SK-N-SH treated with all-trans-retinoic acid at 6 μM for 48 hours (cell line): ENCODE measurements around the gene RAB23.

Experiments
- ATAC-seq: fragments of 200-7000 bp; cut with Tn5 transposase; 3 replicates; pipeline ENCODE4 v1.9.1; 2020; ENCODE audit warnings: mild to moderate bottlenecking, moderate library complexity
- ARNTL ChIP-seq: fragments of 450-650 bp; formaldehyde crosslinking; IDR thresholded peaks from 2 replicates; pipeline ENCODE4 v1.5.0; 2020; ENCODE audit warnings: low read depth, mild to moderate bottlenecking, moderate library complexity, borderline replicate concordance
- CREB5 ChIP-seq: fragments of 250-450 bp; sonication (Bioruptor Pico); IDR thresholded peaks from 2 replicates; pipeline ENCODE4 v1.5.1; 2020; ENCODE audit warnings: low read depth, mild to moderate bottlenecking, moderate library complexity
- CSDC2 ChIP-seq: fragments of 250-450 bp; sonication (Bioruptor Pico); IDR thresholded peaks from 2 replicates; pipeline ENCODE4 v1.5.0; 2020; ENCODE audit warnings: mild to moderate bottlenecking, moderate library complexity
- ESRRG ChIP-seq: fragments of 250-450 bp; sonication (Bioruptor Pico); IDR thresholded peaks from 2 replicates; pipeline ENCODE4 v1.6.1; 2021; ENCODE audit warnings: mild to moderate bottlenecking
- GLIS3 ChIP-seq: fragments of 250-450 bp; sonication (Bioruptor Pico); IDR thresholded peaks from 2 replicates; pipeline ENCODE4 v1.5.0; 2020; ENCODE audit warnings: mild to moderate bottlenecking, moderate library complexity
- ISL1 ChIP-seq: fragments of 250-450 bp; sonication (Bioruptor Pico); IDR thresholded peaks from 2 replicates; pipeline ENCODE4 v2.1.2; 2022; ENCODE audit warnings: mild to moderate bottlenecking, moderate library complexity
- OSR1 ChIP-seq: fragments of 250-450 bp; sonication (Bioruptor Pico); IDR thresholded peaks from 2 replicates; pipeline ENCODE4 v1.8.0; 2022; ENCODE audit warnings: moderate library complexity, mild to moderate bottlenecking, inconsistent platforms
- PATZ1 ChIP-seq: fragments of 250-450 bp; sonication (Bioruptor Pico); IDR thresholded peaks from 2 replicates; pipeline ENCODE4 v1.8.0; 2020; ENCODE audit warnings: mild to moderate bottlenecking, moderate library complexity, borderline replicate concordance
- POU6F1 ChIP-seq: fragments of 250-450 bp; sonication (Bioruptor Pico); IDR thresholded peaks from 2 replicates; pipeline ENCODE4 v1.8.0; 2021; ENCODE audit warnings: low read depth, mild to moderate bottlenecking, moderate library complexity, borderline replicate concordance
- PPARA ChIP-seq: fragments of 250-450 bp; sonication (Bioruptor Pico); IDR thresholded peaks from 2 replicates; pipeline ENCODE4 v1.5.0; 2020; ENCODE audit warnings: mild to moderate bottlenecking, borderline replicate concordance
- RARB ChIP-seq: fragments of 250-450 bp; sonication (Bioruptor Pico); IDR thresholded peaks from 2 replicates; pipeline ENCODE4 v1.8.0; 2021; ENCODE audit warnings: mild to moderate bottlenecking, moderate library complexity
- SNAI2 ChIP-seq: fragments of 250-450 bp; sonication (Bioruptor Pico); IDR thresholded peaks from 2 replicates; pipeline ENCODE4 v1.5.0; 2020; ENCODE audit warnings: mild to moderate bottlenecking, moderate library complexity
- TCF4 ChIP-seq: fragments of 250-450 bp; sonication (Bioruptor Pico); IDR thresholded peaks from 2 replicates; pipeline ENCODE4 v1.8.0; 2021; ENCODE audit warnings: mild to moderate bottlenecking, moderate library complexity, borderline replicate concordance
- TOX ChIP-seq: fragments of 250-450 bp; sonication (Bioruptor Pico); IDR thresholded peaks from 2 replicates; pipeline ENCODE4 v1.8.0; 2021; ENCODE audit warnings: mild to moderate bottlenecking, moderate library complexity, borderline replicate concordance
- ZC3H10 ChIP-seq: fragments of 250-450 bp; sonication (Bioruptor Pico); IDR thresholded peaks from 2 replicates; pipeline ENCODE4 v1.5.1; 2021; ENCODE audit warnings: mild to moderate bottlenecking, moderate library complexity
- ZFP3 ChIP-seq: fragments of 250-450 bp; sonication (Bioruptor Pico); IDR thresholded peaks from 2 replicates; pipeline ENCODE4 v1.5.0; 2020; ENCODE audit warnings: mild to moderate bottlenecking, moderate library complexity
- ZFP30 ChIP-seq: fragments of 450-650 bp; formaldehyde crosslinking; IDR thresholded peaks from 2 replicates; pipeline ENCODE4 v1.5.0; 2022; ENCODE audit warnings: mild to moderate bottlenecking, moderate library complexity
- ZNF565 ChIP-seq: fragments of 450-650 bp; formaldehyde crosslinking; conservative IDR thresholded peaks from 2 replicates; pipeline ENCODE4 v1.5.0; 2020; ENCODE audit warnings: low read depth, mild to moderate bottlenecking, moderate library complexity
- ZNF70 ChIP-seq: fragments of 450-650 bp; formaldehyde crosslinking; IDR thresholded peaks from 2 replicates; pipeline ENCODE4 v1.5.0; 2020; ENCODE audit warnings: mild to moderate bottlenecking, moderate library complexity
- ZNF8 ChIP-seq: fragments of 450-650 bp; formaldehyde crosslinking; IDR thresholded peaks from 2 replicates; pipeline ENCODE4 v1.5.0; 2020; ENCODE audit warnings: mild to moderate bottlenecking, moderate library complexity
- TF ChIP-seq, protein P1 (sequence below): fragments of 250-450 bp; sonication (Bioruptor Pico); IDR thresholded peaks from 2 replicates; pipeline ENCODE4 v1.5.0; 2020; ENCODE audit warnings: mild to moderate bottlenecking, moderate library complexity

The RAB23 gene

DNA sequence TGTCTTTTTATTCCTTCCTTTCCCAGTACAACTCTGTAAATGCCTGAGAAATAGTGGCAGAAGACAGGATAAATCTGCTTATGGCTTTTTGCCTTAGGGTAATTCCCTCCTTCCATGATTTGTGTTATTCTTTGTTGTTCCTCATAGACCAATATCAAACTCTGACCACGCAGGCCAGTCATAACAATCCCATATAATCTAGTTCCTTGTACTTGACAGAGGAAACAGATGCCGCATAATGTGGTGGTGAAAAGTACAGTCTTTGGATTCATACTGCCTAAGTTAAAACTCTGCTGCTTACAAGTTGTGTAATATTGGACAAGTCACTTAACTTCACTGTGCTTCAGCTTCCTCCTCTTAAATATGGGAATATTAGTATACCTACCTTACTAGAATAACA is 58.2 kb downstream of the RAB23 start:
- ATAC-seq = no peak
- no peak for TF ChIP-seq ESRRG (CRISPR knock-in tag)
- no peak for TF ChIP-seq GLIS3 (CRISPR knock-in tag)
- TF ChIP-seq PATZ1 (CRISPR knock-in tag) = no peak
- TF ChIP-seq ZNF70 = no peak
- no peak for TF ChIP-seq ZC3H10 (CRISPR knock-in tag)
- no peak for TF ChIP-seq OSR1 (CRISPR knock-in tag)
- TF ChIP-seq CSDC2 = no peak
- TF ChIP-seq TOX (CRISPR knock-in tag) = no peak
- TF ChIP-seq SNAI2 (CRISPR knock-in tag) = no peak
- TF ChIP-seq, protein P1, sequence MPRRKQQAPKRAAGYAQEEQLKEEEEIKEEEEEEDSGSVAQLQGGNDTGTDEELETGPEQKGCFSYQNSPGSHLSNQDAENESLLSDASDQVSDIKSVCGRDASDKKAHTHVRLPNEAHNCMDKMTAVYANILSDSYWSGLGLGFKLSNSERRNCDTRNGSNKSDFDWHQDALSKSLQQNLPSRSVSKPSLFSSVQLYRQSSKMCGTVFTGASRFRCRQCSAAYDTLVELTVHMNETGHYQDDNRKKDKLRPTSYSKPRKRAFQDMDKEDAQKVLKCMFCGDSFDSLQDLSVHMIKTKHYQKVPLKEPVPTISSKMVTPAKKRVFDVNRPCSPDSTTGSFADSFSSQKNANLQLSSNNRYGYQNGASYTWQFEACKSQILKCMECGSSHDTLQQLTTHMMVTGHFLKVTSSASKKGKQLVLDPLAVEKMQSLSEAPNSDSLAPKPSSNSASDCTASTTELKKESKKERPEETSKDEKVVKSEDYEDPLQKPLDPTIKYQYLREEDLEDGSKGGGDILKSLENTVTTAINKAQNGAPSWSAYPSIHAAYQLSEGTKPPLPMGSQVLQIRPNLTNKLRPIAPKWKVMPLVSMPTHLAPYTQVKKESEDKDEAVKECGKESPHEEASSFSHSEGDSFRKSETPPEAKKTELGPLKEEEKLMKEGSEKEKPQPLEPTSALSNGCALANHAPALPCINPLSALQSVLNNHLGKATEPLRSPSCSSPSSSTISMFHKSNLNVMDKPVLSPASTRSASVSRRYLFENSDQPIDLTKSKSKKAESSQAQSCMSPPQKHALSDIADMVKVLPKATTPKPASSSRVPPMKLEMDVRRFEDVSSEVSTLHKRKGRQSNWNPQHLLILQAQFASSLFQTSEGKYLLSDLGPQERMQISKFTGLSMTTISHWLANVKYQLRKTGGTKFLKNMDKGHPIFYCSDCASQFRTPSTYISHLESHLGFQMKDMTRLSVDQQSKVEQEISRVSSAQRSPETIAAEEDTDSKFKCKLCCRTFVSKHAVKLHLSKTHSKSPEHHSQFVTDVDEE = no peak
- no peak for TF ChIP-seq ZFP30 (CRISPR knock-in tag)
- no peak for TF ChIP-seq ZNF565
- TF ChIP-seq CREB5 (CRISPR knock-in tag) = no peak
- no peak for TF ChIP-seq POU6F1
- no peak for TF ChIP-seq TCF4 (CRISPR knock-in tag)
- TF ChIP-seq ZNF8 (CRISPR knock-in tag) = no peak
- no peak for TF ChIP-seq ARNTL (CRISPR knock-in tag)
- TF ChIP-seq PPARA (CRISPR knock-in tag) = no peak
- TF ChIP-seq ZFP3 (CRISPR knock-in tag) = no peak
- no peak for TF ChIP-seq RARB

- TF ChIP-seq ZNF565 = no peak
- TF ChIP-seq GLIS3 (CRISPR knock-in tag) = no peak
- TF ChIP-seq PATZ1 (CRISPR knock-in tag) = no peak
- no peak for TF ChIP-seq ISL1 (CRISPR knock-in tag)
- no peak for TF ChIP-seq SNAI2 (CRISPR knock-in tag)
- no peak for TF ChIP-seq ZFP3 (CRISPR knock-in tag)
- ATAC-seq = no peak
Observed at GRCh38 chr6:57162516-57162915, 59.6 kb downstream of the RAB23 start.

DNA sequence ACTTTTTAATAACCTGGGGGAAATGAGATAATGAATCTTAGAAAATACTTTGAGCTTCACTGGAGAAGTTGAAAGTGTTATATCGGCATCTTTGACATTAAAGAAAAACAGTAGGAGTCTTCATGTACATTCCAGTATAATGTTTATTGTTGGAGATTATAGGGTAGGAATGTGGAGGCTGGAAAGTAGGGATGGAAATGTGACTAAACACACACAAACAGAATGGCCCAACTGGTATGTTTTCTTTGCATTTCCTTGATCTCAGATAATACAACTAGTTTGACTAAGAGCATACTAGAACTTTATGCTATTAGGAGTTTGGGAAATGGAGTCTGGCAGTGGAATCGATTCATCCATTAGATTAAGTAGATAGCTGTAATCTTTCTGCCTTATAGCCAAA is 60.1 kb downstream of the RAB23 start:
- ATAC-seq = no peak
- TF ChIP-seq PATZ1 (CRISPR knock-in tag) (no peak), SNAI2 (CRISPR knock-in tag) (no peak), PPARA (CRISPR knock-in tag) (no peak), ZNF8 (CRISPR knock-in tag) (no peak), ARNTL (CRISPR knock-in tag) (no peak), CREB5 (CRISPR knock-in tag) (no peak), ZNF70 (no peak), TOX (CRISPR knock-in tag) (no peak), RARB (no peak), ZNF565 (no peak)
- TF ChIP-seq, protein P1 = no peak
